H1 (cell line): ENCODE measurements around the gene EFCAB10. TPM values are rescaled to one million over a fixed set of nuclear protein-coding genes. Genes with fewer than 3 reads are reported as not detected.

ENCODE experiments used
- CTCF ChIA-PET: fragments of 300-600 bp; sonication (Branson Sonifier 250); formaldehyde crosslinking; loops from one replicate; lab custom pipeline; 2021; ENCODE audit not compliant: partially characterized antibody; lab: Charles Lee
- POLR2A ChIA-PET: fragments of 300-600 bp; sonication (Branson Sonifier 250); formaldehyde crosslinking; loops from one replicate; lab custom pipeline; 2021; ENCODE audit warnings: inconsistent platforms; ENCODE audit not compliant: partially characterized antibody; lab: Charles Lee
- DNase-seq, 2 experiments: peaks; one replicate each; pipeline versions ENCODE4 v3.0.0 to v3.0.0-alpha.2; 2010 to 2022; ENCODE audit warnings: low spot score in 2 of 2, low read depth in 1 of 2, mixed read lengths in 1 of 2
- FAIRE-seq: peaks from 2 replicates; lab custom pipeline; 2011; peaks lifted over from hg19 to GRCh38; lab: Jason Lieb, UNC
- H2AFZ ChIP-seq: 2 replicates; pipeline ENCODE4 v1.8.1; 2012; ENCODE audit warnings: low read length, inconsistent platforms
- H2AK5ac ChIP-seq: 2 replicates; pipeline ENCODE4 v1.6.1; 2013; ENCODE audit warnings: low read depth, low read length
- H2BK120ac ChIP-seq: replicated peaks from 2 replicates; pipeline ENCODE3; 2013; ENCODE audit warnings: low read depth, low read length, inconsistent platforms
- H2BK12ac ChIP-seq: 2 replicates; pipeline ENCODE4 v1.6.1; 2013; ENCODE audit warnings: low read depth, low read length
- H2BK15ac ChIP-seq: 2 replicates; pipeline ENCODE4 v1.6.1; 2013; ENCODE audit warnings: low read length
- H2BK20ac ChIP-seq: 2 replicates; pipeline ENCODE4 v1.6.1; 2013; ENCODE audit warnings: low read length
- H2BK5ac ChIP-seq: 2 replicates; pipeline ENCODE4 v1.6.1; 2013; ENCODE audit warnings: low read depth, low read length
- H3K14ac ChIP-seq: 2 replicates; pipeline ENCODE4 v1.6.1; 2013; ENCODE audit warnings: inconsistent platforms; ENCODE audit not compliant: insufficient read length
- H3K18ac ChIP-seq: 2 replicates; pipeline ENCODE4 v1.6.1; 2013; ENCODE audit warnings: low read length; ENCODE audit errors: extremely low read depth
- H3K23ac ChIP-seq: 2 replicates; pipeline ENCODE4 v1.6.1; 2013; ENCODE audit warnings: inconsistent platforms; ENCODE audit not compliant: insufficient read length
- H3K23me2 ChIP-seq: 2 replicates; pipeline ENCODE4 v1.6.1; 2013; ENCODE audit warnings: low read depth, low read length
- H3K27ac ChIP-seq: 2 replicates; pipeline ENCODE4 v1.6.1; 2011; ENCODE audit warnings: low read depth, low read length, inconsistent platforms
- H3K27me3 ChIP-seq, 4 experiments: replicated peaks in 1 of 4; 1 replicate in 1 of 4; 2 replicates in 3 of 4; pipeline versions ENCODE4 v1.6.1 to v1.8.1; 2011 to 2013; ENCODE audit warnings: low read length in 3 of 4, mild to moderate bottlenecking in 3 of 4, inconsistent platforms in 2 of 4, mixed read lengths in 2 of 4, moderate library complexity in 1 of 4; ENCODE audit not compliant: control insufficient read depth in 3 of 4, insufficient read depth in 3 of 4; ENCODE audit errors: extremely low read depth in 1 of 4
- H3K36me3 ChIP-seq, 4 experiments: 2 replicates each; pipeline versions ENCODE4 v1.6.1 to v1.8.1; 2011 to 2013; ENCODE audit warnings: mild to moderate bottlenecking in 4 of 4, low read length in 3 of 4, moderate library complexity in 2 of 4, control low read depth in 1 of 4, inconsistent platforms in 1 of 4; ENCODE audit not compliant: insufficient read depth in 4 of 4, control insufficient read depth in 2 of 4
- H3K4ac ChIP-seq: replicated peaks from 2 replicates; pipeline ENCODE3; 2013; ENCODE audit warnings: low read length, low read depth, mixed read lengths, inconsistent platforms; ENCODE audit not compliant: insufficient read length
- H3K4me1 ChIP-seq, 4 experiments: replicated peaks in 1 of 4; 1 replicate in 1 of 4; 2 replicates in 3 of 4; pipeline versions ENCODE4 v1.6.1 to v1.8.1; 2011 to 2013; ENCODE audit warnings: low read length in 3 of 4, inconsistent platforms in 2 of 4, mixed read lengths in 1 of 4; ENCODE audit not compliant: insufficient read depth in 4 of 4, control insufficient read depth in 3 of 4
- H3K4me2 ChIP-seq, 2 experiments: 2 replicates each; pipeline versions ENCODE4 v1.6.1 to v1.8.1; 2011 to 2013; ENCODE audit warnings: low read depth in 2 of 2, low read length in 2 of 2, control low read depth in 1 of 2, inconsistent platforms in 1 of 2, mild to moderate bottlenecking in 1 of 2; ENCODE audit not compliant: insufficient read depth in 1 of 2
- H3K4me3 ChIP-seq, 4 experiments: fragments of 200-600, 300-600 bp in 1 of 4; sonication (generic), shearing (Covaris generic), sonication (Bioruptor Twin) in 1 of 4; 2 replicates each; pipeline versions ENCODE4 v1.5.1 to v1.8.1; 2011 to 2016; ENCODE audit warnings: low read length in 4 of 4, low read depth in 3 of 4, control low read depth in 2 of 4, inconsistent platforms in 2 of 4, mild to moderate bottlenecking in 2 of 4, mixed read lengths in 1 of 4, moderate library complexity in 1 of 4; ENCODE audit not compliant: insufficient read depth in 2 of 4; ENCODE audit errors: extremely low read depth in 1 of 4
- H3K56ac ChIP-seq: replicated peaks from 2 replicates; pipeline ENCODE3; 2013; ENCODE audit warnings: low read depth, mild to moderate bottlenecking, mixed read lengths, low read length, inconsistent platforms; ENCODE audit not compliant: insufficient read length
- H3K79me1 ChIP-seq: 2 replicates; pipeline ENCODE4 v1.6.1; 2013; ENCODE audit warnings: low read depth, low read length, control low read depth
- H3K79me2 ChIP-seq, 2 experiments: 2 replicates each; pipeline versions ENCODE4 v1.6.1 to v1.8.1; 2012 to 2013; ENCODE audit warnings: low read length in 2 of 2, mild to moderate bottlenecking in 2 of 2, inconsistent platforms in 1 of 2; ENCODE audit not compliant: insufficient read depth in 2 of 2, control insufficient read depth in 1 of 2
- H3K9ac ChIP-seq, 4 experiments: replicated peaks in 1 of 4; 1 replicate in 1 of 4; 2 replicates in 3 of 4; pipeline versions ENCODE4 v1.6.1 to v1.8.1; 2011 to 2013; ENCODE audit warnings: low read depth in 3 of 4, low read length in 3 of 4, control low read depth in 2 of 4, mild to moderate bottlenecking in 2 of 4, moderate library complexity in 2 of 4, inconsistent platforms in 1 of 4; ENCODE audit errors: extremely low read depth in 1 of 4
- H3K9me3 ChIP-seq, 2 experiments: 2 replicates each; pipeline versions ENCODE4 v1.6.1 to v1.8.1; 2012 to 2013; ENCODE audit warnings: mild to moderate bottlenecking in 2 of 2, moderate library complexity in 2 of 2, control low read depth in 1 of 2, inconsistent platforms in 1 of 2, low read depth in 1 of 2, low read length in 1 of 2, mixed read lengths in 1 of 2; ENCODE audit not compliant: insufficient read depth in 2 of 2
- H4K20me1 ChIP-seq, 2 experiments: replicated peaks in 1 of 2; 2 replicates each; pipeline versions ENCODE3 to v1.8.1; 2011 to 2013; ENCODE audit warnings: inconsistent platforms in 2 of 2, low read length in 2 of 2, mild to moderate bottlenecking in 1 of 2; ENCODE audit not compliant: insufficient read depth in 2 of 2, control insufficient read depth in 1 of 2
- H4K5ac ChIP-seq: 2 replicates; pipeline ENCODE4 v1.6.1; 2013; ENCODE audit warnings: low read length, low read depth, mixed read lengths, inconsistent platforms; ENCODE audit not compliant: insufficient read length
- H4K8ac ChIP-seq: 2 replicates; pipeline ENCODE4 v1.8.0; 2013; ENCODE audit warnings: mild to moderate bottlenecking, moderate library complexity, low read length, inconsistent platforms; ENCODE audit not compliant: insufficient read depth; ENCODE audit errors: extremely low read depth
- H4K91ac ChIP-seq: replicated peaks from 2 replicates; pipeline ENCODE3; 2013; ENCODE audit warnings: low read length, mixed read lengths, inconsistent platforms; ENCODE audit not compliant: insufficient read length
- ASH2L ChIP-seq: fragments of 200-600, 300-600 bp; sonication (generic); IDR thresholded peaks from one replicate; pipeline ENCODE4 v1.7.1; 2017; ENCODE audit warnings: low read length
- ATF2 ChIP-seq: IDR thresholded peaks from 2 replicates; pipeline ENCODE4 v1.6.1; 2012; ENCODE audit warnings: low read length, inconsistent platforms
- BCL11A ChIP-seq, 2 experiments: IDR thresholded peaks; one replicate each; pipeline ENCODE4 v1.6.1; 2011; ENCODE audit warnings: low read depth in 2 of 2, low read length in 2 of 2, mild to moderate bottlenecking in 2 of 2
- EP300 ChIP-seq, 2 experiments: IDR thresholded peaks; 1 replicate in 1 of 2; 2 replicates in 1 of 2; pipeline ENCODE4 v1.6.1; 2011 to 2012; ENCODE audit warnings: low read depth in 2 of 2, low read length in 2 of 2, mild to moderate bottlenecking in 2 of 2, borderline replicate concordance in 1 of 2, inconsistent platforms in 1 of 2, moderate library complexity in 1 of 2
- HDAC2 ChIP-seq, 2 experiments: fragments of 300-600 bp in 1 of 2; sonication (generic) in 1 of 2; IDR thresholded peaks; 2 replicates each; pipeline ENCODE4 v1.6.1; 2011 to 2012; ENCODE audit warnings: low read depth in 2 of 2, low read length in 2 of 2, mild to moderate bottlenecking in 2 of 2, moderate library complexity in 2 of 2, borderline replicate concordance in 1 of 2, inconsistent platforms in 1 of 2
- JUND ChIP-seq: IDR thresholded peaks from 2 replicates; pipeline ENCODE4 v1.6.1; 2011; ENCODE audit warnings: mild to moderate bottlenecking, improper control_type of control experiment, low read length
- KDM5A ChIP-seq: fragments of 200-600 bp; IDR thresholded peaks from 2 replicates; pipeline ENCODE4 v1.7.1; 2012; ENCODE audit warnings: mild to moderate bottlenecking, low read length, inconsistent platforms, mixed read lengths
- POLR2A ChIP-seq, 2 experiments: IDR thresholded peaks; 1 replicate in 1 of 2; 2 replicates in 1 of 2; pipeline ENCODE4 v1.6.1; 2011; ENCODE audit warnings: low read depth in 2 of 2, low read length in 2 of 2, mild to moderate bottlenecking in 2 of 2; ENCODE audit errors: control extremely low read depth in 1 of 2
- RFX5 ChIP-seq: IDR thresholded peaks from 2 replicates; pipeline ENCODE4 v1.6.1; 2011; ENCODE audit warnings: low read depth, low read length, improper control_type of control experiment, borderline replicate concordance
- SIRT6 ChIP-seq: IDR thresholded peaks from one replicate; pipeline ENCODE4 v1.7.1; 2012; ENCODE audit warnings: low read length, inconsistent platforms
- TCF12 ChIP-seq: IDR thresholded peaks from 2 replicates; pipeline ENCODE4 v1.6.1; 2011; ENCODE audit warnings: low read depth, mild to moderate bottlenecking, low read length
- YY1 ChIP-seq: IDR thresholded peaks from 2 replicates; pipeline ENCODE4 v1.6.1; 2011; ENCODE audit warnings: low read depth, mild to moderate bottlenecking, low read length
- WGBS, 2 experiments: shearing (Covaris generic) in 1 of 2; methylation state at CpG; one replicate each; pipeline versions ENCODE4 v1.1.6 to v1.1.7; 2013 to 2015; ENCODE audit warnings: low lambda C conversion rate in 2 of 2, mixed read lengths in 2 of 2, inconsistent platforms in 1 of 2, low coverage in 1 of 2, missing lambda C conversion rate in 1 of 2; ENCODE audit not compliant: insufficient replicate concordance in 2 of 2, insufficient coverage in 1 of 2, insufficient read length in 1 of 2; ENCODE audit errors: extremely low coverage in 1 of 2, missing lambda C conversion rate in 1 of 2; 5-methylcytosine and 5-hydroxymethylcytosine counted together
- polyA plus RNA-seq, 7 experiments: library from polyadenylated mRNA; depleted of rRNA in 3 of 7; stranded (reverse) in 5 of 7; unstranded in 2 of 7; fragments of >200 nt in 5 of 7; fragments of 200-250 nt in 2 of 7; gene quantifications; 1 replicate in 5 of 7; 2 replicates in 1 of 7; 4 replicates in 1 of 7; pipeline versions ENCODE4 v1.2.1 to v1.2.3, GENCODE V29; 2011 to 2013; ENCODE audit warnings: missing spikeins in 2 of 7, mixed read lengths in 2 of 7
- total RNA-seq: library from RNA; stranded (reverse); fragmentation: NEBNext Ultra II Directional; extraction: Animal tissue kit (Norgen Biotek cat#: 25700); gene quantifications from 2 replicates; pipeline ENCODE4 v1.2.1, GENCODE V29; 2021

The EFCAB10 gene
- total and polyA plus RNA-seq, 2 of the 8 experiments (the other 6 are each of a cell fraction or from before 2014, with no cell fraction given) = 0.80 to 3.1 TPM

GRCh38 chr7:105585850-105586500 lies 4.7 kb upstream of the EFCAB10 start:
- Histone ChIP-seq H3K23me2 (peaks cover 3% of the 10 kb centered on the region; the same call in 1 of the 2 replicates), H2BK15ac (no peak overlapping the region), H4K20me1 (no peaks in the 10 kb centered on the region), H3K56ac (no peak overlapping the region), H2AK5ac (no peak overlapping the region), H3K79me2 (no peaks in the 10 kb centered on the region), H3K4me2 (no peak overlapping the region), H2BK120ac (no peak overlapping the region), H3K4ac (no peak overlapping the region), H3K79me1 (no peaks in the 10 kb centered on the region), H2BK12ac (no peak overlapping the region), H3K23ac (no peak overlapping the region), H3K14ac (no peak overlapping the region), H4K5ac (no peak overlapping the region), H3K27me3 (no peaks in the 10 kb centered on the region), H3K9ac (no peak overlapping the region), H2BK20ac (no peak overlapping the region), H3K4me1 (peaks cover 0 to 2% (median 1%) of the 10 kb centered on the region in 4 experiments; a peak in 3 of 7 replicates), H2BK5ac (no peak overlapping the region), H4K8ac (no peak overlapping the region), H3K36me3 (no peaks in the 10 kb centered on the region), H3K9me3 (peaks cover 3% of the 10 kb centered on the region in 2 experiments; a peak in 1 of 4 replicates), H3K4me3 (no peak overlapping the region), H2AFZ (no peak overlapping the region), H4K91ac (no peak overlapping the region), H3K18ac (no peak overlapping the region), H3K27ac (no peak overlapping the region)
- POLR2A ChIA-PET = interaction anchor here (0.6 to 1.5 kb wide), 5 partner anchors 9 to 563 kb away, joined by 3 read pairs; partner anchors contain the start of gene RINT1
- FAIRE-seq (no peak), DNase-seq (no peak)
- WGBS, 2 experiments = 78% methylated on average over 2 of the region's 2 CpGs; no CpG with 5 or more reads in 1 of the 2 experiments
- CTCF ChIA-PET = interaction anchor here (1.0 to 1.8 kb wide), 5 partner anchors 14 to 455 kb away, joined by 3 to 5 read pairs (median 4); partner anchors contain the start of gene RINT1
- TF ChIP-seq YY1 = no peak
- TF ChIP-seq SIRT6 = no peak
- no peak for TF ChIP-seq BCL11A (IDR thresholded peaks at IDR 0.05; ENCODE audit: low read depth in 2 of 2, low read length in 2 of 2)
- TF ChIP-seq KDM5A = no peak
- no peak for TF ChIP-seq POLR2A (IDR thresholded peaks at IDR 0.05; ENCODE audit: control extremely low read depth in 1 of 2, low read depth in 2 of 2, low read length in 2 of 2)
- TF ChIP-seq TCF12 = no peak
- TF ChIP-seq ASH2L = no peak
- no peak for TF ChIP-seq RFX5
- no peak for TF ChIP-seq HDAC2 (IDR thresholded peaks at IDR 0.05; ENCODE audit: borderline replicate concordance in 1 of 2, low read depth in 2 of 2, low read length in 2 of 2)
- TF ChIP-seq JUND = no peak
- TF ChIP-seq ATF2 = no peak
- TF ChIP-seq EP300 (IDR thresholded peaks at IDR 0.05; ENCODE audit: borderline replicate concordance in 1 of 2, low read depth in 2 of 2, low read length in 2 of 2) = no peak
